GM21619 (cell line): Measurements from ENCODE around the gene FGD3.

ENCODE experiments used
- ATAC-seq: cut with Tn5 transposase; IDR thresholded peaks from one replicate; pipeline ENCODE4 v1.9.1; 2021; ENCODE audit not compliant: unreplicated experiment

The FGD3 gene

DNA sequence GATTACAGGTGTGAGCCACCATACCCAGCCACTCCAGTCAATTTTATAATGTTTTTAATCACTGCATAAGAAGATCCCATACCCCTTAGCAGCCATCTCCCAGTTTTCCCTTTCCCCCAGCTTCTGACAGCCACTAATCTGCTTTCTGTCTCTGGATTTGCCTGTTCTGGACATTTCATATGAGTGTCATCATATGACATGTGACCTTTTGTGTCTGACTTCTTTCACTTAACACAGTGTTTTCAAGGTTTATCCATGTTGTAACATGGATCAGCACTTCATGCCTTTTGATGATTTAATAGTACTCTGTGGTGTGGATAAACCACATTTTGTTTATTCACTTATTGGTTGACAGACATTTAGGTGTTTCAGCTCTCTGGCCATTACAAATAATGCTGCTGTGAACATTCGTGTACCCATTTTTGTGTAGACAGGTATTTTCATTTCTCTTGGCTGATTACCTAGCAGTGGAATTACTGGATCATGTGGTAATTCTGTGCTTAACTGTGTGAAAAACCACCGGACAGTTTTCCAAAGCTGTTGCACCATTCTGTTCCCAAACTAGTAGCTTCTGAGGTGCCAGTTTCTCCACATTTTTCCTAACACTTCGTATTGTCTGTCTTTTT, 119.8 kb downstream of the FGD3 start:
- no peak for ATAC-seq

DNA sequence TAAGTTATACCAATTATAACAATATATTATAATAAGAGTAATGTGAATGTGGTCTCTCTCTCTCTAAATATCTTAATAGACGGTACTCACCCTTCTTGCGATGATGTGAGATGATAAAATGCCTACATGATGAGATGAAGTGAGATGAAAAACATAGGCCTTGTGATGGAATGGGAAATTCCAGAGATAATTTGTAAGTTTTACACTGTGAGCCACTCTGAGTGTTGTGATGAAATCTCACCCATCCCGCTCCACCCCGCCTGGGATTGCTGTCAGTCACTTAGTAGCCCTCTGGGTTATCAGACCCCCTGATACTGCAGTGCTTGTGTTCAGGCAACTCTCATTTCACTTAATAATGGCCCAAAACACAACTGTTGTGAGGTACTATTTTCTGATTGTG, 121.6 kb downstream of the FGD3 start:
- no peak for ATAC-seq

DNA sequence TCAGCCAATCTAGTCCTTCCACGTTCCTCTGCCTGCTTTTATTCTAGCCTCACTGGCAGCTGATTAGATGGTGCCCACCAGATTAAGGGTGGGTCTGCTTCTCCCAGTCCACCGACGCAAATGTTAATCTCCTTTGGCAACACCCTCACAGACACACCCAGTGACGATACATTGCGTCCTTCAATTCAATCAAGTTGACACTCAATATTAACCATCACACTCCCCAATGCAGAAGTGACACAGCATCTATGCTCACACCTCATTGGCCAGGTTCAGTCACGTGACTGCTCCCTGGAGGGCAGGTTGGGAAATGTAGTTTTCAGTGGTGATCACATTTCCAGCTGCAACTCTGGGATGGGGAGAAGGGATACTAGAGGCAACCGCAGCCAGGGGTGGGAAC, 124.1 kb downstream of the FGD3 start:
- ATAC-seq, result no peak

DNA sequence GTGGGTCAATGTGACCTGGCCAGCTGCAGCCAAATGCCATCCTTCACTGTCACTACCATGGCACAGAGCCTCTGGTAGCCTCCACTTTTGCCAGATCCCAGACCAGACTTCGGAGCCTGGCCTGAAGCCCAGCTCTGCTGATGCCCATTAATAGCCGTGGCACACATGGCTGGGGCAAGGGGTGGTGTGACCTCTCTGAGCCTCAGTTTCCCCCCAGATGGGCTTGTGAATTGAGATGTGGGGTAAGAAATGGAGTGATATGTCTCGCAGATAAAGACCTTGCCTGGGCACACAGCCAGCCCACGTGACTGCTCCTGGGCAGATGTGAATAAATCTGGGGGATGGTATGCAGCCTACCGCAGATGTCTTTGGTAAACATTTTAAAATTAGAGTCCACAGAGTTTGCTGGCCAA, 125.1 kb downstream of the FGD3 start:
- no peak for ATAC-seq

DNA sequence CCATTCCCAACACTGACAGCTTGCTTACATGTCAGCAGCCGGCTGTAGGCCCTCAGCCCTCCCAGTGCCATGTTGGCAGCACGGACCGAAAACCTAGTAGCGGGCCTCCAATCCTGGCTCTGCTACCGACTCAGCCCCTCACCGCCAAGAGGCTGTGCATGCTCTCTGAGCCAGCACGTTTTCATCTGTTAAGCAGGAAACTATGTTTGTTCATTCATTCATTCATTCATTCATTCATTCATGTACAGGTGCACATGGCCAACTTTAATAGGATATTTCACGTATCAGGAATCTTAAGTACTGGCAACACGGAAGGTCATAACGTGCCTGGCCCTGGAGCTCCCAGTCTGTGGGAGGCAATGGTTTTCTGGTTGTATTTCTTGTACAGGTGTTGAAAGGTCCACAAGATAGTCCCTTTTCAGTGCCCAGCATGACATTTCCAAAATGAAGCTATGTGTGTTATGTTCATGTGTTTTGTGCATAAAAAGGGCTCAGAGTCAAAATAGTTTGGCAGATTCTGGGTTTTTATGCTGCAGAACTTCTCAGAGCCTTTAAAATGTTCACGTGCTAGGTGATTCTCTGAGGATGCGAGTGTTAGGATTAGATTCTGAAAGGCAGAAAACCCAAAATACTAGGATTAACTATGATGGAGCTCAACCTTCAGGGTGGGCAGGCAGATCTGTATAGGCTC, 128.9 kb downstream of the FGD3 start:
- no peak for ATAC-seq

DNA sequence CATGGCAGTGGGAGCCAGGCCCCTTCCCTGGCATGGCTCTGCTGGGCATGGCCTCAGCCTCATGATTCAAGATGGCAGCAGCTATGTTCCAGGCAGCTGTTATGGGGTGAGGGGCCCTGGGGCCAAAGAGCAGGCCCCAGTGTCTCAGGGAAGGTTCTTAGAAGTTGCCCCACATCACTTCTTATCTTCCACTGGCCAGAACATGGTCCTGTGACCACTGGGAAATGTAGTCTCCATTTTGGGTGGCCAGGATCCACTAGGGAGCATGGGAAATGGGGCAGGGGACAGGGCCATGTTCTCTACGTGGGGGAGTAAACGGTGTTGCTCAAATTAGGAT, 129.4 kb downstream of the FGD3 start:
- ATAC-seq, result no peak

DNA sequence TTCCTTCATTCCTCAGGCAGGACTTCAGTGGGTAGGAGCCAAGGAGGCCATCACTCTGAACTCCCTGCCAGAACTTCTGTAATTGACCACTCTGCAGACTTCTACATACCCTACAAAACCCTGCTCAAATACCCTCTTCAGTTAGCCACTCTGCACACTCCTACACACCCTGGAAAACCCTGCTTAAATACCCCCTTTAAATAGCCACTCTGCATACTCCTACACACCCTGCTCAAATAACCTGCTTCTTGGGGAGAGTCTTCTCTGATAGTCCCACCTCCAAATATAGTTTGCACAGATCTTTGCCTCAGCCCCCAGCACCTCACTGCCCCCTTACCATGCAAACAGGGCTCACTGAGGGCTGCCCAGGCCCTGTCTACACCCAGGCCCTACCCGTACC, 130.0 kb downstream of the FGD3 start:
- no peak for ATAC-seq

DNA sequence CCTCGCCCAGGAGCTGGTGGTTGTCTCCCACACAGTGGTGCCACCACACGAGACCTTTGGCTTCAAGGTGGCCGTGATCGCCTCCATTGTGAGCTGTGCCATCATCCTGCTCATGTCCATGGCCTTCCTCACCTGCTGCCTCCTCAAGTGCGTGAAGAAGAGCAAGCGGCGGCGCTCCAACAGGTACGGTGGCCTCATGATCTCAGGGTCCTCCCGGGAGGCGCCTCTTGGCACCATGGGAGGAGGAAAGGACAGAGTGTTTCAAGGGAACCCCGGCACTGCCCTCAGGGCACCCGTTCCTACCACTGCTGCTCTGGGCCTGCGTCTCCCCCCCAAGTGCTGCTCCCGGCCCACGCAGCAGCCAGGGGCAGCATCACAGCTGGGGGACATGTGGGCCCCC, 130.5 kb downstream of the FGD3 start:
- ATAC-seq, result no peak

DNA sequence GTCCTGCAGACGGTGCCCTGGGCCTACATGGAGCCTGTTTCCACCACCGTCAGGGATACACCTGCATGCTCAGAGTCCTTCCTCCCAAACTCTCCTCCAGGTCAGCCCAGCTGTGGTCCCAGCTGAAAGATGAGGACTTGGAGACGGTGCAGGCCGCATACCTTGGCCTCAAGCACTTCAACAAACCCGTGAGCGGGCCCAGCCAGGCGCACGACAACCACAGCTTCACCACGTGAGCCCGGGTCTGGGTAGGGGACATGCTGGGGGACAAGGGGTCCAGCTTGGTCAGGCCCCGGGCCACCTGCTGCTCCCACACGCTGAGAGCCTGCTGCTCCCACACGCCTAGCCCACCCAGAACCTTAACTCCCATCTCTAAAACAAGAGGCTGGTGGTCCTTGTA, 132.0 kb downstream of the FGD3 start:
- no peak for ATAC-seq

DNA sequence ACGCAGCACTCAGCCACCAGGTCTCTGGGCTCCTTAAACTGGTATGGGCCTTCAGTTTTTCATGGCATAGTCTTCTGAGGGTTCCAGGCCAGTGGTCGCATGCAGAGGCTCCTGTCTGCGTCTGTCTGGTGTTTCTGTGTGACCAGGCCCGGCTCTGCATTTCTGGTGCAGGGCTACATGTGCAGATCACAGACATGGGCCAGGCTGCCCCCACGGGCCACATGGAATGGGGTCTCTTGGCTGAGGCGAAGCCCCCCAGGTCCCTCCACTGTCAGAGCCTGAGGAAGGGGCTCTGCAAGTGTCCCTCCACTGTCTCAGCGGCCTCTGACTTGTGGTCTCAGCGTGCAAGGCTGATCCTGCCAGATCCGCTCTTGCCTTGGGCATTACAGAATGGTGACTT, 133.1 kb downstream of the FGD3 start:
- ATAC-seq, result no peak

DNA sequence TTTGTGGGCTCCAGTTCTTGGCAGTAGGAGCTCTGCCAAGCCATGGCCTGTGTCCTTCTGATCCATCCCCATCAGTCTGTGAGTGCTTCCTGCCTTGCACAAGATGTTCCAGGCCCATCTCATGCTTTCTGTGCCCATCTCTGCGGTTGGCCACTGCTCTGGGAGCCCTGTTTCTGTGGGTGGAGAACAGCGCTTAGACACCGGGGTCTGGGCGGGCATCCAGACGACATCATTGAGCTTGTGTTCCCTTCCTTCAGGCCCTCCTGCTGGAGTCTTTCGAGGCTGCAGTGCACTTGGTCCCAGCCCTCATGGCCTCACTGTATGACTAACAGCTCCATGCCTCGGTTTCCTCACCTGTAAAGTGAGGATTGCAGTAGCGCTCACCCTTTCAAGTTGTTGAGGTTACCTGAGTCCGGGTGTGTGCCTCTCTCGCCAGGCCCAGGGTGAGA, 133.8 kb downstream of the FGD3 start:
- no peak for ATAC-seq

DNA sequence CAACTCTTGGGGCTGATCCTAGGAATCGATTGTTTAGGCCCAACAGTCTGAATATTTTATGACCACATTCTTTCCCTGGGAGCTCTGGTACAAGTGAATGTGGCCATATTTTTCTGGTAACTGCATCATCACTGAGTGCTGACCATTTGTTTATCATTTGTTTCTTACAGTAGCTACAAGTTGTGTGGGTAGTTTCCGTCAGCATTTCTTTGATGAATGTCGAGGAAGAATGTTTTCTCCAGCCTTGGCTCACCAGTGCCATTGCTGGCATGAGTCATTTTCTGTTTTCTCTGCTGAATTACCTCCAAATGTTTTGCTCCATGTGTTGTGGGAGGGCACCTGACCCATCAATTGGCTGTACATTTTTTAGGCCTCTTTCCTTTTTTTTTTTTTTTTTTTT, 134.6 kb downstream of the FGD3 start:
- no peak for ATAC-seq

DNA sequence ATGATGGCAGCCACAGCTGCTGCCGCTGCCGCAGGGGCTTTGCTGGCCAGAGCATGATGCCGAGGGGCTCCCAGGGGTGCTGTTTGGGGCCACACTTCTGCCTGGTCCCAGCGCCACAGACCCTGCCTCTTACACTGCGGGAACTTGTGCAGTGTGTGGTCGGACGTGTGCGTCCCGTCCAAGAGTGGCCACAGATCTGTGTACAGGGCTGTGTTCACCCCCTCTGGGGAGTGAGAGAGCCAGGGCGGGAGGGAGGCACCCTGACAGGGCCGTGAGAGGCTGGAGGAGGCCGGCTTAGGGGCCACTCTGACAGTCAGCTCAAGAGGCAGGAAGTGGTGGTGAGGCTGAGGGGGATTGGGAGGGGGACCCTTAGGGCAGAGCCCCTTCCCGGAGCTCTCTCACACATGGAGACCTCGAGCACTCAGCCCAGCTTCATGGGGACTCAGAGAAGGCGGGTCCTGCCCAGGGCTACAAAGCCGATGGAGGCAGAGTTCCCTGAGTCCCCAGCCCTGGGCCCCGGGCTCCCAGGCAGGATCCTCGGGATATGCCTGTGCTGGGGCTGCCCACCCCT, 135.6 kb downstream of the FGD3 start:
- no peak for ATAC-seq

DNA sequence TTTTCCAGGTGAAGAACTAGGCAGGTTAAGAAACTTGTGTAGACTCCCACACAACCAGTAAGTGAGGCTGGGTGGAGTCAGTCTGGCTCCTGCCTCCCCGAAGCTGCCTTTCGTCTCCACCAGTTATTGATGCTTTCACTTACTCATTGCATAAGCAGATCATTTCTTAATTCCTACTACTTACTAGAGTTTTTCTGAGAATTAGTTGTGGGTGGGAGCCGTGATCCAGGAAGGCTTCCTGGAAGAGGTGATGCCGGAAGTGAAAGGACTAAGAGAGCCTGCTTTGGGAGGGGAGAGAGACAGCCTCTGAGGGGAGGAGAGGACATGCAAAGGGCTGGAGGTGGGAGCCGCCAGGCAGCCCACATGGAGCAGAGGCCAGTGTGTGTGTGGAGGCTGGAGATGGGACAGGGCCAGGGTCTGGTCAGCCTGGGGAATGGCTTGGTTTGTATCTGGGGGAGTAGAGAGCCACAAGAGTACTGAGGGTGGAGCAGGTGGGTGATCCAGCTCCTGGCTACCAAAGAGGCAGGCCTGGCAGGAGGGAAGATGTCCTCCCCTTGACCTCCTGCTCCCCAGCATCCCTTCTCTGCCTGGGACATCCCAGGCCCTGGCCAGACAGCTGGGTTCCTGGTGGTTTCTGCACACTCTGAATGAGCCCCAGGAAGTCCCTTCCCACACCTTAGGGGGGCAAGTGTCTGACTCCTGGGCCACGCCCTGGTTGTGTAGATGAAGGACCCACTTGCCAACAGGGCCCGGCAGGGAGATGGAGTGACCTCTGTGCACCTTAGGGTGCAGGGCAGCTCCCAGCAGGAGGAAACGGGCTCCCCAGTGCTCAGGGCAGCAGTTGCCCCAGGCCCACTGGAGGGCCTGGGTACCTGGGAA, 136.5 kb downstream of the FGD3 start:
- no peak for ATAC-seq

DNA sequence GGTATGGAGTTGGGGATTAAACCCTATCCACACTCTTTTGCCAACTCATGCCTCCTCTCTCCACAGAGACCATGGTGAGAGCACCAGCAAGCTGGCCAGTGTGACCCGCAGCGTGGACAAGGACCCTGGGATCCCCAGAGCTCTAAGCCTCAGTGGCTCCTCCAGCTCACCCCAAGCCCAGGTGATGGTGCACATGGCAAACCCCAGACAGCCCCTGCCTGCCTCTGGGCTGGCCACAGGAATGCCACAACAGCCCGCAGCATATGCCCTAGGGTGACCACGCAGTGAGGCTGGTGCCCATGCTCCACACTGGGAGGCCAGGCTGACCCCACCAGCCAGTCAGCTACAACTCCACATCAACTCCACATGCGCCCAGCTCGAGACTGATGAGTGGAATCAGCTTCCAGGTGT, 137.2 kb downstream of the FGD3 start:
- no peak for ATAC-seq

DNA sequence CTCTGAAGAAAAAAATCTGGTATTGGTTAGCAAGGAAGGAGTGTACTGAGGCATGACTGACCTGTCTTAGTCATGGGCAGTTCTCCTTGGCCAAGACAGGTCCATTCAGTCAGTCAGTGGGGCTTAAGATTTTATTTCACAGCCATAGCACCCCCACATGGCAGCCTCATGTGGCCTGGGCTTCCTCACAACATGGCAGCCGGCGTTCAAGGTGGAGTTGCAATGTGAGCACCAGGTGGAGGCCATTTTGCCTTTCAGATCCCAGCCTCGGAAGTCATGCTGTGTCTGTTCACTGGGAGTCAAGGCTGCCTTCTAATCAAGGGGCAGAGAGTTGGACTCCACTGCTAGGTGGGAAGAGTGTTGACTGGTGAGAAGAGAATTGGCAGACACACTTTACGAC, 138.4 kb downstream of the FGD3 start:
- no peak for ATAC-seq
